ENCODE measurements around the gene PTGIR.

GRCh38 chr19:46618670-46619231 is 6.1 kb downstream of the PTGIR start:
- TF ChIP-seq EZH2 (IDR thresholded peaks at IDR 0.05; ENCODE audit: insufficient read depth, poor library complexity, severe bottlenecking): no peak
- no peak for TF ChIP-seq EZH2phosphoT487 (IDR thresholded peaks at IDR 0.05; ENCODE audit: insufficient read depth, low read depth)
